Astrocyte of the spinal cord (primary cell): ENCODE measurements around the gene PFKFB3.

Experiments
- DNase-seq: peaks from one replicate; pipeline ENCODE4 v3.0.0; 2011; ENCODE audit warnings: low read depth, low spot score
- H3K4me3 ChIP-seq: 2 replicates; pipeline ENCODE4 v1.5.1; 2011; ENCODE audit warnings: low read depth, mild to moderate bottlenecking, low read length, moderate library complexity
- in situ Hi-C: cut with HindIII; loops from 2 replicates; pipeline ENCODE4 v1.10.0; 2017; ENCODE audit warnings: low sequenced_read_pairs
- TF ChIP-seq, protein P1 (sequence below): IDR thresholded peaks from 2 replicates; pipeline ENCODE4 v1.5.1; 2012; ENCODE audit warnings: low read depth, mild to moderate bottlenecking, low read length, inconsistent platforms

Gene PFKFB3

DNA sequence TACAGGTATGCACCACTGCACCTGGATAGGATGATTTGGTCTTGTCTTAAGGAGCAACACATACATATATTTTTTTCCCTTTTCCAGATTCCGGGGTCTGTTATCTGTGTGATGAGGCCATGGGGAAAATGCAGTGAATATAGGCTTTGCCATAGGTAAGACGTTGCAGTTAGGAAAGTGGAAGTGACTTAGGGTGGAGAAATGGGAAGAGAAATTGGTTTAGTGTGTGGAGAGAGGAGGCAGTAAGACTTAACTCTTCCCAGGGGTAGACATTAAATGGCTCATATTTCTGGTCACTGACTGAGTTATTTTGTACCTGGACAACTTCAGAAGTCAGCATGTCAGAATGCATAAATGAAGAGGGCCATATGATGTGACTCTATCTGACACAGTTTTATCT, 66.7 kb downstream of the PFKFB3 start:
- DNase-seq = no peak
- no peak overlapping the region for H3K4me3 ChIP-seq
- TF ChIP-seq, protein P1, sequence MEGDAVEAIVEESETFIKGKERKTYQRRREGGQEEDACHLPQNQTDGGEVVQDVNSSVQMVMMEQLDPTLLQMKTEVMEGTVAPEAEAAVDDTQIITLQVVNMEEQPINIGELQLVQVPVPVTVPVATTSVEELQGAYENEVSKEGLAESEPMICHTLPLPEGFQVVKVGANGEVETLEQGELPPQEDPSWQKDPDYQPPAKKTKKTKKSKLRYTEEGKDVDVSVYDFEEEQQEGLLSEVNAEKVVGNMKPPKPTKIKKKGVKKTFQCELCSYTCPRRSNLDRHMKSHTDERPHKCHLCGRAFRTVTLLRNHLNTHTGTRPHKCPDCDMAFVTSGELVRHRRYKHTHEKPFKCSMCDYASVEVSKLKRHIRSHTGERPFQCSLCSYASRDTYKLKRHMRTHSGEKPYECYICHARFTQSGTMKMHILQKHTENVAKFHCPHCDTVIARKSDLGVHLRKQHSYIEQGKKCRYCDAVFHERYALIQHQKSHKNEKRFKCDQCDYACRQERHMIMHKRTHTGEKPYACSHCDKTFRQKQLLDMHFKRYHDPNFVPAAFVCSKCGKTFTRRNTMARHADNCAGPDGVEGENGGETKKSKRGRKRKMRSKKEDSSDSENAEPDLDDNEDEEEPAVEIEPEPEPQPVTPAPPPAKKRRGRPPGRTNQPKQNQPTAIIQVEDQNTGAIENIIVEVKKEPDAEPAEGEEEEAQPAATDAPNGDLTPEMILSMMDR = no peak
- in situ Hi-C loops = no loop called here

DNA sequence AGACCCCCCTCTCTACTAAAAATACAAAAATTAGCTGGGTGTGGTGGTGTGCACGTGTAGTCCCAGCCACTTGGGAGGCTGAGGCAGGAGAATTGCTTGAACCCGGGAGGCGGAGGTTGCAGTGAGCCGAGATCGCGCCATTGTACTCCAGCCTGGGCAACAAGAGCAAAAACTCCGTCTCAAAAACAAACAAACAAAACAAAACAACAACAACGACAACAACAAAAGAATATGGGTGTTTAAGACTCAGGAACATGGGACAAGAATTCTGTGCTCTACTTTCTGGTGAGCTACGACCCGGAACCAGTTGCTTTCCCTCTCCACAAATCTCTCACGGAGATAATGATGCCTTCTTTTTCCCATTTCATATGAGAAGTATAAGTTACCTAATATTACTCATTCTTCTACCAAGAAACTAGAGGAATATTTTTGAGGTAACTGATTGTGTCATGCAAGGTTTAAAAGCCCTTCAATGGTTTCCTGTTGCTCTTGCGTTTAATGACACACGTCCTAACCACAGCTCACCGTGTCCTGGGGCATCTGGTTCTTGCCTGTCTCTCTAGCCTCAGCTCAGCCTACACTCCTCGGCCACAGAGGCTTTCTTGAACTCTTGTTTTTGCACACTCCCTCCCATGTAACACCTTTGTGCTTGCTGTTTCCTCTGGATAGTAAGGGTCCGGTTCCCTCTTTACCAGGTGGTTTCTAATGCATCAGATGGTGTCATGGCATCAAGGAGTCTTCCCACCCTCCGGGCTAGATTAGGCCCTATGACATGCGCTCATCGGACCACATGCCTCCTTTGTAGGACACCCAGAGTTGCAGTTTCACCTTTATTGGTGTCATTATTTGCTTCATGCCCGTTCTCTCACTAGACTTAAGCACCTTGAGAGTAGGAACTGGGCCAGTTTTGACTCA, 67.5 kb downstream of the PFKFB3 start:
- DNase-seq = no peak
- in situ Hi-C loops = no loop called here
- H3K4me3 ChIP-seq = no peak overlapping the region
- TF ChIP-seq, protein P1 = no peak

DNA sequence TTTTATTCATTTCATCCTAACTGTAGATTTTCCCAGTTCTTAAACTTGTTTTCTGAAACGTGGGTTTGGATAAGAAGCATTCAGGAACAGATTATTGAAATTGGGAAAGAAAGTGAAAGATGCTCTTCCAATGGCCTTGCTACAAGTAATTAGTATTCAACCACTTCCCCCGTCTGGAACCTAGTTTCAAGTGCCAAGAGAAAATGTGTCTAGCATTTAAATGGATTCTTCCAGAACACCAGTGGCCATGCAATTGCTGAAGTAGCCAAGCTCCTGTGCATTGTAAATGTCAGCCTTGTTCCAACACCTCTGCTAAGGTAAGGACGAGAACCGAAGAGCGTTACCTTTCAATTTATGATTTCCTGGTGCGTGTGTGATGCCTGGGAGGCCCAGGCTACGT, 68.2 kb downstream of the PFKFB3 start:
- no peak overlapping the region for H3K4me3 ChIP-seq
- no peak for DNase-seq
- TF ChIP-seq, protein P1 = no peak
- in situ Hi-C loops = no loop called here

DNA sequence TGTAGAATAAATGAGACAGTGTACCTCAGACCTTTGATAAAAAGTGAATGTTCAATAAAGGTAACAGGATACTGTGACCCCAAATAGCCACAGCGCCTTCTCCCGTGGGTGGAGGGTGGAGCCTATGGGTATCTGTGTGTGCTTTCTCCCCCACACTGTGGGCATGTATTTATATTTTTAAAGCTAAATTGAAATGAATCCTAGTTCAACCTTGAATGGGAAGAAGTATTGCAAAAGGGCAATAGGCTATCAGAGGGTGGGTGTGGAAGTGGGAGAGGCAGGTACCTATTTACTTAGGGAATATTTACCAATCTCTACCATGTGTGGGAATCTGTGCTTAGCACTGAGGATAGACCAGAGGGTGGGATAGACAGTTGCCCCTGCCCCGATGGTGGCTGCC, 68.9 kb downstream of the PFKFB3 start:
- in situ Hi-C loops = no loop called here
- TF ChIP-seq, protein P1 = no peak
- H3K4me3 ChIP-seq = no peak overlapping the region
- no peak for DNase-seq

DNA sequence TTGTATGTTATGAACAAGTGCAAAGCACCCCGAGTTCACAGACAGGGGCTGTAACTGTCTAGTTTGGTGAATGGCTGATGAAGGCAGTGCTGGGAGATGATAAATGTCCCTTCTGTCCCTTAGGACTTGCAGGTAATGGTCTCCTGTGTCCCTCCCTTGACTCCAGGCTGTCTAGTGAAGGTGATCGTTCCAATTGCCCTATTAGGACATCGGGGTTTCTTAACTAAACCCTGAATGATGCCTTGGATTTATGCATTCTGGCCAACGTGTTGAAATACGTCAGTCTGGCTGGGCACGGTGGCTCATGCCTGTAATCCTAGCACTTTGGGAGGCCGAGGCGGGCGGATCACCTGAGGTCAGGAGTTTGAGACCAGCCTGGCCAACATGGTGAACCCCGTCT, 69.4 kb downstream of the PFKFB3 start:
- TF ChIP-seq, protein P1 = no peak
- DNase-seq = no peak
- no peak overlapping the region for H3K4me3 ChIP-seq
- in situ Hi-C loops = no loop called here

DNA sequence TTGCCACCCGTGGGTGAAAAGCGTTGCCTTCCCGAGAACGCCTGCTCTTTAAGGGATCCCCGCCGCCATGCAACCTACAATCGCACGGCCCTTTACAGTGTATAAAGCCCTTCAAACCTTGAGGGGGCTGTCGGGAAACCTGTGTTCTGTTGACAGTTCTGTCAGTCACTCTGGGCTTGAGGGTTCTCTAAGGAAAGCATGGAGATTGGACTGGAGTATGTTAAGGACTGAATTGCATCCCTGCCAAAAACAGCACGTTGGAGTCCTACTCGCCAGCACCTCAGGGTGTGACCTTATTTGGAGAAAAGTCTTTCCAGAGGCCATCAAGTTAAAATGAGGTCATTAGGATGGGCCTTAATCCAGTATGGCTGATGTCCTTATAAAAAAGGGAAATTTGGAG, 70.6 kb downstream of the PFKFB3 start:
- no peak for DNase-seq
- H3K4me3 ChIP-seq = no peak overlapping the region
- in situ Hi-C loops = no loop called here
- TF ChIP-seq, protein P1 = no peak
